ENCODE results near the gene ADGRG6. TPM values are rescaled to one million over a fixed set of nuclear protein-coding genes. Genes with fewer than 3 reads are reported as not detected.

The ADGRG6 gene
- total RNA-seq, 1 experiment from 2014 or later, result 0.49 TPM

GRCh38 chr6:142356201-142356883 is 54.5 kb downstream of the ADGRG6 start:
- Histone ChIP-seq H3K27me3 (replicated peaks; ENCODE audit: insufficient read depth, low read depth, low read length, poor library complexity) (no peaks in the 10 kb centered on the region), H3K27ac (ENCODE audit: low read depth, low read length, poor library complexity, severe bottlenecking) (no peak overlapping the region), H3K9me3 (ENCODE audit: low read depth, low read length, poor library complexity, severe bottlenecking) (no peaks in the 10 kb centered on the region), H3K36me3 (ENCODE audit: insufficient read depth, low read length, poor library complexity, severe bottlenecking) (no peaks in the 10 kb centered on the region), H3K4me3 (ENCODE audit: low read depth, low read length, poor library complexity, severe bottlenecking) (no peak overlapping the region), H3K4me1 (ENCODE audit: insufficient read depth, low read length, poor library complexity, severe bottlenecking) (no peaks in the 10 kb centered on the region)
- CTCF ChIA-PET, result no interaction called here
- intact Hi-C loops (cut with micrococcal nuclease; ENCODE audit: unreplicated experiment), result no loop called here
- no TSS peak for BruUV-seq (replicated peaks)
- TF ChIP-seq CTCF (conservative IDR thresholded peaks at IDR 0.05; ENCODE audit: low read depth, low read length) (no peak), EZH2 (IDR thresholded peaks at IDR 0.05; ENCODE audit: borderline replicate concordance, low read depth, low read length, poor library complexity, severe bottlenecking) (no peak)
- POLR2A ChIA-PET (ENCODE audit: low non-redundant PET), result no interaction called here
- no peak for DNase-seq (ENCODE audit: low spot score)

- no peaks in the 10 kb centered on the region for H3K4me1 ChIP-seq (ENCODE audit: insufficient read depth, low read length, poor library complexity, severe bottlenecking)
- intact Hi-C loops (cut with micrococcal nuclease; ENCODE audit: unreplicated experiment), result no loop called here
- POLR2A ChIA-PET (ENCODE audit: low non-redundant PET), result no interaction called here
- TF ChIP-seq EZH2 (IDR thresholded peaks at IDR 0.05; ENCODE audit: borderline replicate concordance, low read depth, low read length, poor library complexity, severe bottlenecking) (no peak), CTCF (conservative IDR thresholded peaks at IDR 0.05; ENCODE audit: low read depth, low read length) (no peak)
- CTCF ChIA-PET, result no interaction called here
- H3K27ac ChIP-seq (ENCODE audit: low read depth, low read length, poor library complexity, severe bottlenecking), result no peak overlapping the region
- H3K4me3 ChIP-seq (ENCODE audit: low read depth, low read length, poor library complexity, severe bottlenecking), result no peak overlapping the region
- no peak for DNase-seq (ENCODE audit: low spot score)
- no peaks in the 10 kb centered on the region for H3K36me3 ChIP-seq (ENCODE audit: insufficient read depth, low read length, poor library complexity, severe bottlenecking)
- H3K9me3 ChIP-seq (ENCODE audit: low read depth, low read length, poor library complexity, severe bottlenecking), result no peaks in the 10 kb centered on the region
- H3K27me3 ChIP-seq (replicated peaks; ENCODE audit: insufficient read depth, low read depth, low read length, poor library complexity), result no peaks in the 10 kb centered on the region
- no TSS peak for BruUV-seq (replicated peaks)
Measured at GRCh38 chr6:142356884-142357225, 55.0 kb downstream of the ADGRG6 start.

GRCh38 chr6:142357879-142358278 is 56.1 kb downstream of the ADGRG6 start:
- H3K4me1 ChIP-seq (ENCODE audit: insufficient read depth, low read length, poor library complexity, severe bottlenecking), result no peaks in the 10 kb centered on the region
- ChIA-PET POLR2A (ENCODE audit: low non-redundant PET) (no interaction called here), CTCF (no interaction called here)
- no peak overlapping the region for H3K27ac ChIP-seq (ENCODE audit: low read depth, low read length, poor library complexity, severe bottlenecking)
- H3K4me3 ChIP-seq (ENCODE audit: low read depth, low read length, poor library complexity, severe bottlenecking), result no peak overlapping the region
- no peak for TF ChIP-seq EZH2 (IDR thresholded peaks at IDR 0.05; ENCODE audit: borderline replicate concordance, low read depth, low read length, poor library complexity, severe bottlenecking)
- no peak for TF ChIP-seq CTCF (conservative IDR thresholded peaks at IDR 0.05; ENCODE audit: low read depth, low read length)
- H3K9me3 ChIP-seq (ENCODE audit: low read depth, low read length, poor library complexity, severe bottlenecking), result no peaks in the 10 kb centered on the region
- intact Hi-C loops (cut with micrococcal nuclease; ENCODE audit: unreplicated experiment), result no loop called here
- no peak for DNase-seq (ENCODE audit: low spot score)
- BruUV-seq (replicated peaks), result no TSS peak
- no peaks in the 10 kb centered on the region for H3K27me3 ChIP-seq (replicated peaks; ENCODE audit: insufficient read depth, low read depth, low read length, poor library complexity)
- no peaks in the 10 kb centered on the region for H3K36me3 ChIP-seq (ENCODE audit: insufficient read depth, low read length, poor library complexity, severe bottlenecking)

Measured in A673 (cell line).